ENCODE results near the gene EN1. TPM values are rescaled to one million over a fixed set of nuclear protein-coding genes. Genes with fewer than 3 reads are reported as not detected.

Gene EN1
- total RNA-seq, 4 donors from 2014 or later, result 0.11 TPM; not detected in 3

DNA sequence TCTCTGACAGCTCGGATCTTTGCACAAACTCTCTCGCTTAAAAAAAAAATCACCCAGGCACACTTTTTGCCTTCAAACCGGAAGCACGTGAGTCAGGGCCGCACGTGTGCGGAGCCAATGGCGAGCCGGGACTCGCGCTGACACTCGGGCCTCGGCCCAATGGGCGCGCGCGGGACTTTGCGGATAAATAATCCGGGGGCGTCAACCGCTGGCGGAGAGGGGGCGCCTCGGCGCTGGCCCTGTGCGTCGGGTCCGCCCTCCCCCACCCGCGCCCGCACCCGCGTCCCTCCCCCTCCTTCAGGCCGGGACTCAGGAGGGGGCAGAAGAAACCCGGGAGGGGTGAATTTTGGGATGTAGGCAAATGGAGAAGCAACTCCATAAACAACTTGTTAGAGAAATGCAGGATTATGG is 319 bp upstream of the EN1 start:
- no peaks in the 10 kb centered on the region for H3K9me3 ChIP-seq
- H3K27me3 ChIP-seq, result peaks cover 81% of the 10 kb centered on the region
- no peaks in the 10 kb centered on the region for H3K36me3 ChIP-seq
- no peak overlapping the region for H3K4me3 ChIP-seq (replicated peaks in 1 of 3)
- no peak for DNase-seq
- TF ChIP-seq POLR2A (IDR thresholded peaks at IDR 0.05) (no peak), CTCF (IDR thresholded peaks at IDR 0.05) (no peak)
- no peak overlapping the region for H3K27ac ChIP-seq
- WGBS, 2 donors, result 4% methylated on average over 30 to 35 of the region's 35 CpGs
- intact Hi-C loops (cut with DNase I), result no loop called here
- H3K4me1 ChIP-seq, result peaks cover 16 to 47% of the 10 kb centered on the region in 2 donors

GRCh38 chr2:118846442-118846952 is 951 bp downstream of the EN1 start:
- Histone ChIP-seq H3K9me3 (no peaks in the 10 kb centered on the region), H3K4me1 (peaks cover 27 to 56% of the 10 kb centered on the region in 2 donors), H3K27me3 (peaks cover 84% of the 10 kb centered on the region), H3K27ac (no peak overlapping the region), H3K36me3 (no peaks in the 10 kb centered on the region), H3K4me3 (replicated peaks in 1 of 3) (peak overlapping the region in 1 of 3 donors; percentile 15)
- WGBS, 2 donors, result 0 to 13% methylated on average over 3 to 12 of the region's 63 CpGs
- TF ChIP-seq POLR2A (IDR thresholded peaks at IDR 0.05) (no peak), CTCF (IDR thresholded peaks at IDR 0.05) (no peak)
- DNase-seq, result no peak
- intact Hi-C loops (cut with DNase I), result no loop called here

- 15 to 18% methylated on average over 24 to 29 of the region's 47 CpGs for WGBS, 2 donors
- H3K36me3 ChIP-seq, result no peaks in the 10 kb centered on the region
- TF ChIP-seq CTCF (IDR thresholded peaks at IDR 0.05), result no peak
- no peak for TF ChIP-seq POLR2A (IDR thresholded peaks at IDR 0.05)
- intact Hi-C loops (cut with DNase I), result no loop called here
- H3K9me3 ChIP-seq, result no peaks in the 10 kb centered on the region
- DNase-seq, result no peak
- peaks cover 84% of the 10 kb centered on the region for H3K27me3 ChIP-seq
- peaks cover 27 to 56% of the 10 kb centered on the region in 2 donors for H3K4me1 ChIP-seq
- H3K27ac ChIP-seq, result no peak overlapping the region
- H3K4me3 ChIP-seq (replicated peaks in 1 of 3), result no peak overlapping the region
Observed at GRCh38 chr2:118845522-118846441, 1.7 kb downstream of the EN1 start.

DNA sequence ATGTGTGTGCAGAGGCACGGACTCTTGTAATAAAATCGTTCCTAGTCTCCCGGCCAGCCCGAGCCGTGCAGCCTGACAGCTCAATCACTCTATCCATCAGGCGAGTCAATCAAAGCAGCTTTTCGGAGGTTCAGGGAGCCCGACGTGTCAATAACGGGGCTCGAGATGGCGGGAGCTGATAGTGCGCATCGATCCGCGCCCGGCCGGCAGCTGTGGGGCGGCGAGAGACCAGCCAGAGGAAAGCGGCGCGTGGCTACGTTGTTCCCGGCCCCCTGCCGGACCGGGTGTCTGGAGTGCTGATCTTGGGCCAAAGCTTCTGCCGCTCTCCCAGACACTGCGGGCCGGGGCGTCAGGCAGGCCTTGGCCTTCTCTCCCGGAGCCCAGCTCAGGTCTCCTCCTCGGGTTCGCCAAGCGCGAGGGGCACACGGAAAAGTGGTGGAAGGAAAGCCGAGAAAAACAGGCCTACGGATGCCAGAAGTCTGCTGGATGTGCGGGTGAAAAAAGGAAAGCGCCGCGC is 2.4 kb downstream of the EN1 start:
- no peaks in the 10 kb centered on the region for H3K9me3 ChIP-seq
- no peak overlapping the region for H3K4me3 ChIP-seq (replicated peaks in 1 of 3)
- H3K36me3 ChIP-seq, result no peaks in the 10 kb centered on the region
- intact Hi-C loops (cut with DNase I), result no loop called here
- H3K27me3 ChIP-seq, result peaks cover 88% of the 10 kb centered on the region
- DNase-seq, result no peak
- no peak overlapping the region for H3K27ac ChIP-seq
- TF ChIP-seq POLR2A (IDR thresholded peaks at IDR 0.05) (no peak), CTCF (IDR thresholded peaks at IDR 0.05) (no peak)
- H3K4me1 ChIP-seq, result peaks cover 27 to 53% of the 10 kb centered on the region in 2 donors
- WGBS, 2 donors, result 10 to 34% methylated on average over 33 to 42 of the region's 43 CpGs
